Breast epithelium (tissue), 3 donors: ENCODE data around the gene HSD3B2.

Source experiments
- CTCF ChIP-seq, 3 donors: fragments of 450-650 bp; IDR thresholded peaks; one replicate each; pipeline ENCODE4 v1.5.1; 2016 to 2017; ENCODE audit warnings: antibody characterized with exemption in 3 of 3, mild to moderate bottlenecking in 3 of 3, moderate library complexity in 3 of 3
- POLR2AphosphoS5 ChIP-seq, 3 donors: sonication (generic); formaldehyde crosslinking; IDR thresholded peaks; one replicate each; pipeline ENCODE4 v1.6.1; 2017; ENCODE audit warnings: antibody characterized with exemption in 3 of 3

GRCh38 chr1:119367432-119368124, 47.4 kb upstream of the HSD3B2 start:
- peak; percentile 64 to 92 (median 79) for TF ChIP-seq CTCF (IDR thresholded peaks at IDR 0.05)
- TF ChIP-seq POLR2AphosphoS5 (IDR thresholded peaks at IDR 0.05): no peak
